Parathyroid adenoma (tissue), 2 donors: ENCODE data around the gene GAB4.
"Not testable (repeated sequence)": the region's sequence is repeated elsewhere in the genome, so short reads cannot be mapped to it uniquely, and the experiment has no call there.

Experiments used
- H2AFZ ChIP-seq: fragments of 300-600 bp; sonication (generic); one replicate; pipeline ENCODE4 v1.7.0; 2017; ENCODE audit warnings: antibody characterized with exemption, mild to moderate bottlenecking
- H3K27ac ChIP-seq: fragments of 300-600 bp; sonication (generic); one replicate; pipeline ENCODE4 v1.7.0; 2017
- H3K27me3 ChIP-seq: fragments of 300-600 bp; sonication (generic); one replicate; pipeline ENCODE4 v1.7.0; 2017; ENCODE audit warnings: low read length; ENCODE audit not compliant: control insufficient read depth, insufficient read depth
- H3K36me3 ChIP-seq: fragments of 300-600 bp; sonication (generic); one replicate; pipeline ENCODE4 v1.7.0; 2017; ENCODE audit warnings: low read length; ENCODE audit not compliant: control insufficient read depth, insufficient read depth
- H3K4me1 ChIP-seq: fragments of 300-600 bp; sonication (generic); one replicate; pipeline ENCODE4 v1.7.0; 2017; ENCODE audit warnings: control low read depth
- H3K4me2 ChIP-seq: fragments of 300-600 bp; sonication (generic); one replicate; pipeline ENCODE4 v1.7.0; 2017; ENCODE audit warnings: low read length
- H3K4me3 ChIP-seq: fragments of 300-600 bp; sonication (generic); one replicate; pipeline ENCODE4 v1.7.0; 2017; ENCODE audit warnings: low read depth, low read length
- H3K79me2 ChIP-seq: fragments of 300-600 bp; sonication (generic); one replicate; pipeline ENCODE4 v1.7.0; 2017; ENCODE audit warnings: control low read depth
- H3K9ac ChIP-seq: fragments of 300-600 bp; sonication (generic); one replicate; pipeline ENCODE4 v1.7.0; 2017; ENCODE audit warnings: mild to moderate bottlenecking
- H3K9me3 ChIP-seq: fragments of 300-600 bp; sonication (generic); one replicate; pipeline ENCODE4 v1.7.0; 2017; ENCODE audit warnings: low read length; ENCODE audit not compliant: control insufficient read depth
- CTCF ChIP-seq: fragments of 300-600 bp; sonication (generic); IDR thresholded peaks from one replicate; pipeline ENCODE4 v1.7.0; 2017; ENCODE audit warnings: antibody characterized with exemption, mild to moderate bottlenecking
- donor health status: primary hyperparathyroidism.

Gene GAB4

GRCh38 chr22:16954060-16954403 lies 54.0 kb downstream of the GAB4 start:
- H3K36me3 ChIP-seq = no peaks in the 10 kb centered on the region
- no peaks in the 10 kb centered on the region for H3K9me3 ChIP-seq
- no peaks in the 10 kb centered on the region for H3K27me3 ChIP-seq
- no peak overlapping the region for H3K9ac ChIP-seq
- no peak overlapping the region for H3K4me2 ChIP-seq
- H3K79me2 ChIP-seq = no peaks in the 10 kb centered on the region
- no peak for TF ChIP-seq CTCF
- H3K27ac ChIP-seq = no peak overlapping the region
- no peaks in the 10 kb centered on the region for H3K4me1 ChIP-seq
- no peak overlapping the region for H3K4me3 ChIP-seq
- H2AFZ ChIP-seq = no peak overlapping the region

- Histone ChIP-seq H3K9me3 (no peaks in the 10 kb centered on the region), H3K4me2 (no peak overlapping the region), H3K79me2 (no peaks in the 10 kb centered on the region), H3K4me3 (no peak overlapping the region), H3K36me3 (no peaks in the 10 kb centered on the region), H3K27me3 (no peaks in the 10 kb centered on the region), H3K27ac (no peak overlapping the region), H3K4me1 (no peaks in the 10 kb centered on the region), H3K9ac (no peak overlapping the region), H2AFZ (no peak overlapping the region)
- TF ChIP-seq CTCF = no peak
These were observed 54.6 kb downstream of the GAB4 start for GRCh38 chr22:16953206-16954059.

- H2AFZ ChIP-seq = peak overlapping the region; percentile 50
These were observed 58.5 kb downstream of the GAB4 start for GRCh38 chr22:16949561-16949960.

GRCh38 chr22:16937811-16938210 lies 70.2 kb downstream of the GAB4 start:
- H3K4me1 ChIP-seq = no peaks in the 10 kb centered on the region
- H3K27me3 ChIP-seq = no peaks in the 10 kb centered on the region
- H2AFZ ChIP-seq = no peak overlapping the region
- no peaks in the 10 kb centered on the region for H3K9me3 ChIP-seq
- no peak for TF ChIP-seq CTCF
- H3K9ac ChIP-seq = no peak overlapping the region
- H3K27ac ChIP-seq = no peak overlapping the region
- H3K36me3 ChIP-seq = no peaks in the 10 kb centered on the region
- H3K79me2 ChIP-seq = no peaks in the 10 kb centered on the region
- no peak overlapping the region for H3K4me3 ChIP-seq
- H3K4me2 ChIP-seq = no peak overlapping the region

More at GRCh38 chr22:16949561-16949960, 58.5 kb downstream of the GAB4 start:
- H3K4me3 ChIP-seq = no peak overlapping the region
- no peak overlapping the region for H3K27ac ChIP-seq
- H3K4me1 ChIP-seq = no peaks in the 10 kb centered on the region
- no peaks in the 10 kb centered on the region for H3K79me2 ChIP-seq
- no peaks in the 10 kb centered on the region for H3K36me3 ChIP-seq
- TF ChIP-seq CTCF = no peak
- no peaks in the 10 kb centered on the region for H3K27me3 ChIP-seq
- H3K9ac ChIP-seq = no peak overlapping the region
- no peak overlapping the region for H3K4me2 ChIP-seq
- H3K9me3 ChIP-seq = no peaks in the 10 kb centered on the region

- not testable (repeated sequence) for H2AFZ ChIP-seq, H3K27me3 ChIP-seq, H3K36me3 ChIP-seq, H3K4me3 ChIP-seq, H3K4me2 ChIP-seq, H3K79me2 ChIP-seq, H3K9ac ChIP-seq, H3K9me3 ChIP-seq, H3K27ac ChIP-seq, H3K4me1 ChIP-seq
These were observed 70.8 kb downstream of the GAB4 start for GRCh38 chr22:16937209-16937608.
